H1 (cell line): Measurements from ENCODE around the gene ZNF423. TPM values are rescaled to one million over a fixed set of nuclear protein-coding genes. Genes with fewer than 3 reads are reported as not detected.
A peak's percentile ranks its signal among the peaks of the same experiment; 100 is the strongest.

ENCODE experiments used
- CTCF ChIA-PET: fragments of 300-600 bp; sonication (Branson Sonifier 250); formaldehyde crosslinking; loops from one replicate; lab custom pipeline; 2021; ENCODE audit not compliant: partially characterized antibody; lab: Charles Lee
- POLR2A ChIA-PET: fragments of 300-600 bp; sonication (Branson Sonifier 250); formaldehyde crosslinking; loops from one replicate; lab custom pipeline; 2021; ENCODE audit warnings: inconsistent platforms; ENCODE audit not compliant: partially characterized antibody; lab: Charles Lee
- DNase-seq, 2 experiments: peaks; one replicate each; pipeline versions ENCODE4 v3.0.0 to v3.0.0-alpha.2; 2010 to 2022; ENCODE audit warnings: low spot score in 2 of 2, low read depth in 1 of 2, mixed read lengths in 1 of 2
- FAIRE-seq: peaks from 2 replicates; lab custom pipeline; 2011; peaks lifted over from hg19 to GRCh38; lab: Jason Lieb, UNC
- H2AFZ ChIP-seq: 2 replicates; pipeline ENCODE4 v1.8.1; 2012; ENCODE audit warnings: low read length, inconsistent platforms
- H2AK5ac ChIP-seq: 2 replicates; pipeline ENCODE4 v1.6.1; 2013; ENCODE audit warnings: low read depth, low read length
- H2BK120ac ChIP-seq: replicated peaks from 2 replicates; pipeline ENCODE3; 2013; ENCODE audit warnings: low read depth, low read length, inconsistent platforms
- H2BK12ac ChIP-seq: 2 replicates; pipeline ENCODE4 v1.6.1; 2013; ENCODE audit warnings: low read depth, low read length
- H2BK15ac ChIP-seq: 2 replicates; pipeline ENCODE4 v1.6.1; 2013; ENCODE audit warnings: low read length
- H2BK20ac ChIP-seq: 2 replicates; pipeline ENCODE4 v1.6.1; 2013; ENCODE audit warnings: low read length
- H2BK5ac ChIP-seq: 2 replicates; pipeline ENCODE4 v1.6.1; 2013; ENCODE audit warnings: low read depth, low read length
- H3K14ac ChIP-seq: 2 replicates; pipeline ENCODE4 v1.6.1; 2013; ENCODE audit warnings: inconsistent platforms; ENCODE audit not compliant: insufficient read length
- H3K18ac ChIP-seq: 2 replicates; pipeline ENCODE4 v1.6.1; 2013; ENCODE audit warnings: low read length; ENCODE audit errors: extremely low read depth
- H3K23ac ChIP-seq: 2 replicates; pipeline ENCODE4 v1.6.1; 2013; ENCODE audit warnings: inconsistent platforms; ENCODE audit not compliant: insufficient read length
- H3K23me2 ChIP-seq: 2 replicates; pipeline ENCODE4 v1.6.1; 2013; ENCODE audit warnings: low read depth, low read length
- H3K27ac ChIP-seq: 2 replicates; pipeline ENCODE4 v1.6.1; 2011; ENCODE audit warnings: low read depth, low read length, inconsistent platforms
- H3K27me3 ChIP-seq, 4 experiments: replicated peaks in 1 of 4; 1 replicate in 1 of 4; 2 replicates in 3 of 4; pipeline versions ENCODE4 v1.6.1 to v1.8.1; 2011 to 2013; ENCODE audit warnings: low read length in 3 of 4, mild to moderate bottlenecking in 3 of 4, inconsistent platforms in 2 of 4, mixed read lengths in 2 of 4, moderate library complexity in 1 of 4; ENCODE audit not compliant: control insufficient read depth in 3 of 4, insufficient read depth in 3 of 4; ENCODE audit errors: extremely low read depth in 1 of 4
- H3K36me3 ChIP-seq, 4 experiments: 2 replicates each; pipeline versions ENCODE4 v1.6.1 to v1.8.1; 2011 to 2013; ENCODE audit warnings: mild to moderate bottlenecking in 4 of 4, low read length in 3 of 4, moderate library complexity in 2 of 4, control low read depth in 1 of 4, inconsistent platforms in 1 of 4; ENCODE audit not compliant: insufficient read depth in 4 of 4, control insufficient read depth in 2 of 4
- H3K4ac ChIP-seq: replicated peaks from 2 replicates; pipeline ENCODE3; 2013; ENCODE audit warnings: low read length, low read depth, mixed read lengths, inconsistent platforms; ENCODE audit not compliant: insufficient read length
- H3K4me1 ChIP-seq, 4 experiments: replicated peaks in 1 of 4; 1 replicate in 1 of 4; 2 replicates in 3 of 4; pipeline versions ENCODE4 v1.6.1 to v1.8.1; 2011 to 2013; ENCODE audit warnings: low read length in 3 of 4, inconsistent platforms in 2 of 4, mixed read lengths in 1 of 4; ENCODE audit not compliant: insufficient read depth in 4 of 4, control insufficient read depth in 3 of 4
- H3K4me2 ChIP-seq, 2 experiments: 2 replicates each; pipeline versions ENCODE4 v1.6.1 to v1.8.1; 2011 to 2013; ENCODE audit warnings: low read depth in 2 of 2, low read length in 2 of 2, control low read depth in 1 of 2, inconsistent platforms in 1 of 2, mild to moderate bottlenecking in 1 of 2; ENCODE audit not compliant: insufficient read depth in 1 of 2
- H3K4me3 ChIP-seq, 4 experiments: fragments of 200-600, 300-600 bp in 1 of 4; sonication (generic), shearing (Covaris generic), sonication (Bioruptor Twin) in 1 of 4; 2 replicates each; pipeline versions ENCODE4 v1.5.1 to v1.8.1; 2011 to 2016; ENCODE audit warnings: low read length in 4 of 4, low read depth in 3 of 4, control low read depth in 2 of 4, inconsistent platforms in 2 of 4, mild to moderate bottlenecking in 2 of 4, mixed read lengths in 1 of 4, moderate library complexity in 1 of 4; ENCODE audit not compliant: insufficient read depth in 2 of 4; ENCODE audit errors: extremely low read depth in 1 of 4
- H3K56ac ChIP-seq: replicated peaks from 2 replicates; pipeline ENCODE3; 2013; ENCODE audit warnings: low read depth, mild to moderate bottlenecking, mixed read lengths, low read length, inconsistent platforms; ENCODE audit not compliant: insufficient read length
- H3K79me1 ChIP-seq: 2 replicates; pipeline ENCODE4 v1.6.1; 2013; ENCODE audit warnings: low read depth, low read length, control low read depth
- H3K79me2 ChIP-seq, 2 experiments: 2 replicates each; pipeline versions ENCODE4 v1.6.1 to v1.8.1; 2012 to 2013; ENCODE audit warnings: low read length in 2 of 2, mild to moderate bottlenecking in 2 of 2, inconsistent platforms in 1 of 2; ENCODE audit not compliant: insufficient read depth in 2 of 2, control insufficient read depth in 1 of 2
- H3K9ac ChIP-seq, 4 experiments: replicated peaks in 1 of 4; 1 replicate in 1 of 4; 2 replicates in 3 of 4; pipeline versions ENCODE4 v1.6.1 to v1.8.1; 2011 to 2013; ENCODE audit warnings: low read depth in 3 of 4, low read length in 3 of 4, control low read depth in 2 of 4, mild to moderate bottlenecking in 2 of 4, moderate library complexity in 2 of 4, inconsistent platforms in 1 of 4; ENCODE audit errors: extremely low read depth in 1 of 4
- H3K9me3 ChIP-seq, 2 experiments: 2 replicates each; pipeline versions ENCODE4 v1.6.1 to v1.8.1; 2012 to 2013; ENCODE audit warnings: mild to moderate bottlenecking in 2 of 2, moderate library complexity in 2 of 2, control low read depth in 1 of 2, inconsistent platforms in 1 of 2, low read depth in 1 of 2, low read length in 1 of 2, mixed read lengths in 1 of 2; ENCODE audit not compliant: insufficient read depth in 2 of 2
- H4K20me1 ChIP-seq, 2 experiments: replicated peaks in 1 of 2; 2 replicates each; pipeline versions ENCODE3 to v1.8.1; 2011 to 2013; ENCODE audit warnings: inconsistent platforms in 2 of 2, low read length in 2 of 2, mild to moderate bottlenecking in 1 of 2; ENCODE audit not compliant: insufficient read depth in 2 of 2, control insufficient read depth in 1 of 2
- H4K5ac ChIP-seq: 2 replicates; pipeline ENCODE4 v1.6.1; 2013; ENCODE audit warnings: low read length, low read depth, mixed read lengths, inconsistent platforms; ENCODE audit not compliant: insufficient read length
- H4K8ac ChIP-seq: 2 replicates; pipeline ENCODE4 v1.8.0; 2013; ENCODE audit warnings: mild to moderate bottlenecking, moderate library complexity, low read length, inconsistent platforms; ENCODE audit not compliant: insufficient read depth; ENCODE audit errors: extremely low read depth
- H4K91ac ChIP-seq: replicated peaks from 2 replicates; pipeline ENCODE3; 2013; ENCODE audit warnings: low read length, mixed read lengths, inconsistent platforms; ENCODE audit not compliant: insufficient read length
- EP300 ChIP-seq, 2 experiments: IDR thresholded peaks; 1 replicate in 1 of 2; 2 replicates in 1 of 2; pipeline ENCODE4 v1.6.1; 2011 to 2012; ENCODE audit warnings: low read depth in 2 of 2, low read length in 2 of 2, mild to moderate bottlenecking in 2 of 2, borderline replicate concordance in 1 of 2, inconsistent platforms in 1 of 2, moderate library complexity in 1 of 2
- GABPA ChIP-seq: IDR thresholded peaks from 2 replicates; pipeline ENCODE4 v1.6.1; 2011; ENCODE audit warnings: mild to moderate bottlenecking, low read length, moderate library complexity, borderline replicate concordance; ENCODE audit not compliant: insufficient read depth
- GTF2F1 ChIP-seq: IDR thresholded peaks from 2 replicates; pipeline ENCODE4 v1.6.1; 2012; ENCODE audit warnings: low read depth, low read length, improper control_type of control experiment, borderline replicate concordance
- KDM4A ChIP-seq: IDR thresholded peaks from one replicate; pipeline ENCODE4 v1.7.1; 2012; ENCODE audit warnings: low read depth, mild to moderate bottlenecking, moderate library complexity, low read length, inconsistent platforms; ENCODE audit not compliant: severe bottlenecking
- POLR2A ChIP-seq, 2 experiments: IDR thresholded peaks; 1 replicate in 1 of 2; 2 replicates in 1 of 2; pipeline ENCODE4 v1.6.1; 2011; ENCODE audit warnings: low read depth in 2 of 2, low read length in 2 of 2, mild to moderate bottlenecking in 2 of 2; ENCODE audit errors: control extremely low read depth in 1 of 2
- POLR2AphosphoS5 ChIP-seq: IDR thresholded peaks from 2 replicates; pipeline ENCODE4 v1.6.1; 2011; ENCODE audit warnings: low read depth, low read length
- SIN3A ChIP-seq, 2 experiments: IDR thresholded peaks in 1 of 2; conservative IDR thresholded peaks in 1 of 2; 2 replicates each; pipeline ENCODE4 v1.6.1; 2011 to 2012; ENCODE audit warnings: low read length in 2 of 2, improper control_type of control experiment in 1 of 2, low read depth in 1 of 2, mild to moderate bottlenecking in 1 of 2
- TBP ChIP-seq: IDR thresholded peaks from 2 replicates; pipeline ENCODE4 v1.6.1; 2011; ENCODE audit warnings: low read depth, low read length, improper control_type of control experiment
- WGBS, 2 experiments: shearing (Covaris generic) in 1 of 2; methylation state at CpG; one replicate each; pipeline versions ENCODE4 v1.1.6 to v1.1.7; 2013 to 2015; ENCODE audit warnings: low lambda C conversion rate in 2 of 2, mixed read lengths in 2 of 2, inconsistent platforms in 1 of 2, low coverage in 1 of 2, missing lambda C conversion rate in 1 of 2; ENCODE audit not compliant: insufficient replicate concordance in 2 of 2, insufficient coverage in 1 of 2, insufficient read length in 1 of 2; ENCODE audit errors: extremely low coverage in 1 of 2, missing lambda C conversion rate in 1 of 2; 5-methylcytosine and 5-hydroxymethylcytosine counted together
- polyA plus RNA-seq, 7 experiments: library from polyadenylated mRNA; depleted of rRNA in 3 of 7; stranded (reverse) in 5 of 7; unstranded in 2 of 7; fragments of >200 nt in 5 of 7; fragments of 200-250 nt in 2 of 7; gene quantifications; 1 replicate in 5 of 7; 2 replicates in 1 of 7; 4 replicates in 1 of 7; pipeline versions ENCODE4 v1.2.1 to v1.2.3, GENCODE V29; 2011 to 2013; ENCODE audit warnings: missing spikeins in 2 of 7, mixed read lengths in 2 of 7
- total RNA-seq: library from RNA; stranded (reverse); fragmentation: NEBNext Ultra II Directional; extraction: Animal tissue kit (Norgen Biotek cat#: 25700); gene quantifications from 2 replicates; pipeline ENCODE4 v1.2.1, GENCODE V29; 2021
- TF ChIP-seq, protein P1 (sequence below): IDR thresholded peaks from 2 replicates; pipeline ENCODE4 v1.6.1; 2011; ENCODE audit warnings: low read length, improper control_type of control experiment
- TF ChIP-seq, protein P2 (sequence below): IDR thresholded peaks from 2 replicates; pipeline ENCODE4 v1.6.1; 2011; ENCODE audit warnings: low read depth, mild to moderate bottlenecking, low read length; ENCODE audit not compliant: insufficient read depth

ZNF423 gene
- total and polyA plus RNA-seq, 2 of the 8 experiments (the other 6 are each of a cell fraction or from before 2014, with no cell fraction given), result 38.2 to 52.3 TPM

DNA sequence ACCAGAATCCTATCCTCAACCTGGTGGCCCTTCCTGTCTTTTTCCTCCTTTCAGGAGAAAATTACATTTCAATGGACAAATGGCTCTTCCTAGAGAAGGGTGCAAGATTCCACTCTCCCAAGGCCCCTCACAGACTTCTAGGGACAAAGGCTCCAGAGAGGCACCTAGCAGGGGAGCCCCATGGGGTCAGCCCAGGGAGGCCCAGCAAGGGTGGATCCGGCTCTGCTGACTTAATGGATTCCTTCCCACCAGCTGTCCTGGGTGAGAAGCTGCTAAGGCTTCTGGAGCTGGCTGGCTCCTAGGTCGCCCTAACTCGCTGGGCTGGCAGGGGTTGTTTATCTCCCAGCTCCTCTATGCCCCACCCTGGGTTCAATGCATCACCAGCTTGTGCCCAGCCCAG lies 152.4 kb downstream of the ZNF423 start:
- no peaks in the 10 kb centered on the region for H3K27me3 ChIP-seq
- H3K14ac ChIP-seq, result no peak overlapping the region
- no peak overlapping the region for H3K23ac ChIP-seq
- peaks cover 0 to 20% of the 10 kb centered on the region in 2 experiments; a peak in 2 of 4 replicates for H3K79me2 ChIP-seq
- H3K18ac ChIP-seq, result peak overlapping the region; percentile 96
- no peak overlapping the region for H2BK15ac ChIP-seq
- DNase-seq (no peak), FAIRE-seq (no peak)
- H3K36me3 ChIP-seq, result no peaks in the 10 kb centered on the region
- no peak overlapping the region for H3K9ac ChIP-seq
- WGBS, 2 experiments, result 82% methylated on average over 3 of the region's 3 CpGs; no CpG with 5 or more reads in 1 of the 2 experiments
- H3K4me3 ChIP-seq, result peak overlapping the region in 1 of 4 experiments; percentile 47; a peak in 1 of 8 replicates
- peak overlapping the region; percentile 73; the same call in 1 of the 2 replicates for H2BK5ac ChIP-seq
- H2BK12ac ChIP-seq, result peak overlapping the region; percentile 98; the same call in 1 of the 2 replicates
- peak overlapping the region; percentile 83 for H3K4ac ChIP-seq
- peak overlapping the region; percentile 64 to 90; a peak in 3 of 4 replicates for H3K4me2 ChIP-seq
- peak overlapping the region; percentile 41 for H4K5ac ChIP-seq
- H2BK120ac ChIP-seq, result peak overlapping the region; percentile 91
- peaks cover 10% of the 10 kb centered on the region for H3K79me1 ChIP-seq
- H4K91ac ChIP-seq, result peak overlapping the region; percentile 83
- H3K4me1 ChIP-seq, result peaks cover 36 to 51% (median 45%) of the 10 kb centered on the region in 4 experiments
- no peaks in the 10 kb centered on the region for H3K9me3 ChIP-seq
- H3K27ac ChIP-seq, result peak overlapping the region; percentile 45; the same call in 1 of the 2 replicates
- 0 out of 2 replicates have a peak, but pooled peaks cover 4% of the 10 kb centered on the region for H3K23me2 ChIP-seq
- H3K56ac ChIP-seq, result no peak overlapping the region
- H2AK5ac ChIP-seq, result peak overlapping the region; percentile 11; the same call in 1 of the 2 replicates
- no peaks in the 10 kb centered on the region for H4K20me1 ChIP-seq
- H2AFZ ChIP-seq, result no peak overlapping the region
- ChIA-PET CTCF (interaction anchor here (1.1 to 2.3 kb wide), 4 partner anchors 36 to 218 kb away, joined by 3 to 10 read pairs (median 4); no protein-coding TSS in a partner anchor), POLR2A (no interaction called here)
- H2BK20ac ChIP-seq, result 0 out of 2 replicates have a peak overlapping the region, but pooled peaks have one; percentile 86
- no peak overlapping the region; the same call in 1 of the 2 replicates for H4K8ac ChIP-seq
- TF ChIP-seq GTF2F1 (no peak), TBP (no peak), SIN3A (conservative IDR thresholded peaks at IDR 0.05 in 1 of 2, IDR thresholded peaks at IDR 0.05 in 1 of 2; ENCODE audit: low read depth in 1 of 2, low read length in 2 of 2) (no peak), EP300 (IDR thresholded peaks at IDR 0.05; ENCODE audit: borderline replicate concordance in 1 of 2, low read depth in 2 of 2, low read length in 2 of 2) (no peak), GABPA (no peak), POLR2A (IDR thresholded peaks at IDR 0.05; ENCODE audit: control extremely low read depth in 1 of 2, low read depth in 2 of 2, low read length in 2 of 2) (no peak), KDM4A (no peak), POLR2AphosphoS5 (no peak)
- TF ChIP-seq, protein P1, sequence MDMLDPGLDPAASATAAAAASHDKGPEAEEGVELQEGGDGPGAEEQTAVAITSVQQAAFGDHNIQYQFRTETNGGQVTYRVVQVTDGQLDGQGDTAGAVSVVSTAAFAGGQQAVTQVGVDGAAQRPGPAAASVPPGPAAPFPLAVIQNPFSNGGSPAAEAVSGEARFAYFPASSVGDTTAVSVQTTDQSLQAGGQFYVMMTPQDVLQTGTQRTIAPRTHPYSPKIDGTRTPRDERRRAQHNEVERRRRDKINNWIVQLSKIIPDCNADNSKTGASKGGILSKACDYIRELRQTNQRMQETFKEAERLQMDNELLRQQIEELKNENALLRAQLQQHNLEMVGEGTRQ, result no peak
- TF ChIP-seq, protein P2, sequence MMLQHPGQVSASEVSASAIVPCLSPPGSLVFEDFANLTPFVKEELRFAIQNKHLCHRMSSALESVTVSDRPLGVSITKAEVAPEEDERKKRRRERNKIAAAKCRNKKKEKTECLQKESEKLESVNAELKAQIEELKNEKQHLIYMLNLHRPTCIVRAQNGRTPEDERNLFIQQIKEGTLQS, result no peak
